Endothelial cell of umbilical vein (primary cell): Measurements from ENCODE around the gene TUBD1. TPM values are rescaled to one million over a fixed set of nuclear protein-coding genes. Genes with fewer than 3 reads are reported as not detected.

Source experiments
- BruUV-seq: library from RNA; stranded (reverse); fragments of 400-500 nt; replicated peaks from 2 replicates; lab custom pipeline; 2021; lab: Mats Ljungman, UMichigan
- CTCF ChIA-PET: fragments of 300-600, 350-600 bp; sonication (Branson Sonifier 250); formaldehyde crosslinking; loops from one replicate; lab custom pipeline; 2021; ENCODE audit warnings: antibody characterized with exemption, inconsistent platforms; lab: Charles Lee
- POLR2A ChIA-PET: fragments of 300-600, 350-600 bp; sonication (Branson Sonifier 250); formaldehyde crosslinking; loops from one replicate; lab custom pipeline; 2021; ENCODE audit warnings: antibody characterized with exemption, inconsistent platforms; lab: Charles Lee
- DNase-seq: peaks from one replicate; pipeline ENCODE4 v3.0.0-alpha.2; 2011; ENCODE audit warnings: low read depth, low spot score
- FAIRE-seq: peaks from 2 replicates; lab custom pipeline; 2011; peaks lifted over from hg19 to GRCh38; lab: Jason Lieb, UNC
- H2AFZ ChIP-seq: 2 replicates; pipeline ENCODE4 v1.6.0; 2012; ENCODE audit warnings: low read depth, low read length, control low read depth, inconsistent platforms
- H3K27ac ChIP-seq: 2 replicates; pipeline ENCODE4 v1.5.1; 2011; ENCODE audit warnings: low read depth, mild to moderate bottlenecking, control low read depth, low read length, moderate library complexity; ENCODE audit not compliant: insufficient read depth
- H3K27me3 ChIP-seq, 2 experiments: 2 replicates each; pipeline versions ENCODE4 v1.6.0 to v1.6.1; 2011; ENCODE audit warnings: low read length in 2 of 2, mixed read lengths in 1 of 2; ENCODE audit not compliant: control insufficient read depth in 2 of 2, insufficient read depth in 2 of 2
- H3K36me3 ChIP-seq, 2 experiments: 2 replicates in 1 of 2; 3 replicates in 1 of 2; pipeline ENCODE4 v1.5.1; 2011; ENCODE audit warnings: low read length in 2 of 2, mild to moderate bottlenecking in 1 of 2, moderate library complexity in 1 of 2; ENCODE audit not compliant: control insufficient read depth in 2 of 2, insufficient read depth in 2 of 2; ENCODE audit errors: extremely low read depth in 1 of 2
- H3K4me1 ChIP-seq: 3 replicates; pipeline ENCODE4 v1.5.1; 2011; ENCODE audit warnings: mild to moderate bottlenecking, low read length; ENCODE audit not compliant: control insufficient read depth, insufficient read depth; ENCODE audit errors: extremely low read depth
- H3K4me2 ChIP-seq: 2 replicates; pipeline ENCODE4 v1.6.1; 2011; ENCODE audit warnings: low read length, control low read depth, mixed read lengths; ENCODE audit not compliant: insufficient read depth
- H3K4me3 ChIP-seq, 3 experiments: fragments of 200-600 bp in 1 of 3; sonication (generic), shearing (Covaris generic) in 1 of 3; replicated peaks in 1 of 3; 2 replicates each; pipeline ENCODE4 v1.5.1; 2011 to 2016; ENCODE audit warnings: control low read depth in 3 of 3, low read length in 3 of 3, mild to moderate bottlenecking in 2 of 3, inconsistent platforms in 1 of 3, low read depth in 1 of 3, moderate library complexity in 1 of 3; ENCODE audit not compliant: insufficient read depth in 1 of 3
- H3K79me2 ChIP-seq: 2 replicates; pipeline ENCODE4 v1.6.0; 2012; ENCODE audit warnings: low read length, inconsistent platforms; ENCODE audit not compliant: control insufficient read depth, insufficient read depth
- H3K9ac ChIP-seq: replicated peaks from 2 replicates; pipeline ENCODE3; 2011; ENCODE audit warnings: low read length, control low read depth; ENCODE audit not compliant: insufficient read depth; ENCODE audit errors: extremely low read depth
- H3K9me1 ChIP-seq: replicated peaks from 3 replicates; pipeline ENCODE4 v1.6.0; 2011; ENCODE audit warnings: mild to moderate bottlenecking, low read length; ENCODE audit not compliant: control insufficient read depth, insufficient read depth; ENCODE audit errors: extremely low read depth
- H3K9me3 ChIP-seq: replicated peaks from 2 replicates; pipeline ENCODE4 v1.5.1; 2012; ENCODE audit warnings: low read length, inconsistent platforms; ENCODE audit not compliant: control insufficient read depth, insufficient read depth
- H4K20me1 ChIP-seq: replicated peaks from 2 replicates; pipeline ENCODE3; 2011; ENCODE audit warnings: mild to moderate bottlenecking, low read length; ENCODE audit not compliant: control insufficient read depth, insufficient read depth; ENCODE audit errors: extremely low read depth
- CTCF ChIP-seq, 2 donors: IDR thresholded peaks; 1 replicate in 1 of 2; 2 replicates in 1 of 2; pipeline ENCODE4 v1.5.1; 2011; ENCODE audit warnings: low read length in 2 of 2, mild to moderate bottlenecking in 2 of 2, moderate library complexity in 2 of 2, control low read depth in 1 of 2, inconsistent platforms in 1 of 2, low read depth in 1 of 2; ENCODE audit not compliant: insufficient read depth in 1 of 2; ENCODE audit errors: extremely low read depth in 1 of 2
- EZH2 ChIP-seq: IDR thresholded peaks from 2 replicates; pipeline ENCODE4 v1.6.1; 2012; ENCODE audit warnings: borderline replicate concordance, low read depth, mild to moderate bottlenecking, moderate library complexity, low read length, inconsistent platforms; ENCODE audit not compliant: severe bottlenecking
- FOS ChIP-seq: IDR thresholded peaks from 2 replicates; pipeline ENCODE4 v1.6.1; 2011; ENCODE audit warnings: mild to moderate bottlenecking, low read length, moderate library complexity, borderline replicate concordance; ENCODE audit not compliant: insufficient read depth
- GATA2 ChIP-seq: IDR thresholded peaks from 2 replicates; pipeline ENCODE4 v1.7.0; 2011; ENCODE audit warnings: low read depth, mild to moderate bottlenecking, moderate library complexity, mixed read lengths, low read length; ENCODE audit not compliant: insufficient read length, insufficient read depth
- JUN ChIP-seq: IDR thresholded peaks from 2 replicates; pipeline ENCODE4 v1.6.1; 2011; ENCODE audit warnings: borderline replicate concordance, low read depth; ENCODE audit not compliant: insufficient read length, insufficient read depth
- MAX ChIP-seq: IDR thresholded peaks from 2 replicates; pipeline ENCODE4 v1.6.1; 2011; ENCODE audit not compliant: insufficient read depth, insufficient read length
- MYC ChIP-seq: IDR thresholded peaks from one replicate; pipeline ENCODE4 v1.6.1; 2011; ENCODE audit warnings: mild to moderate bottlenecking, low read depth, low read length
- POLR2A ChIP-seq: IDR thresholded peaks from 2 replicates; pipeline ENCODE4 v1.6.1; 2012; ENCODE audit warnings: low read depth, mild to moderate bottlenecking, control low read depth, low read length
- POLR2AphosphoS5 ChIP-seq: IDR thresholded peaks from 2 replicates; pipeline ENCODE4 v1.6.1; 2012; ENCODE audit warnings: low read depth, mild to moderate bottlenecking, control low read depth, low read length, moderate library complexity; ENCODE audit not compliant: insufficient read depth
- dilution Hi-C: fragments of 300-500 bp; cut with MboI; formaldehyde crosslinking; loops from one replicate; pipeline ENCODE4 v1.15.0; 2019; ENCODE audit warnings: low sequenced_read_pairs; ENCODE audit not compliant: extremely low pct_ligation_motif_present
- intact Hi-C: fragments of 100-400 bp; cut with micrococcal nuclease; formaldehyde crosslinking; loops from one replicate; pipeline ENCODE4 v1.10.0; 2022
- polyA plus RNA-seq, 4 experiments: library from polyadenylated mRNA; depleted of rRNA in 3 of 4; stranded (reverse) in 3 of 4; unstranded in 1 of 4; fragments of >200 nt; gene quantifications; 2 replicates each; pipeline versions ENCODE4 v1.2.1 to v1.2.3, GENCODE V29; 2011 to 2012; ENCODE audit warnings: missing spikeins in 1 of 4
- total RNA-seq: library from RNA; stranded (reverse); gene quantifications from 2 replicates; pipeline ENCODE4 v1.2.3, GENCODE V29; 2021

Gene TUBD1
- total and polyA plus RNA-seq, 2 donors (not counting 3 experiments of a cell fraction or from before 2014, with no cell fraction given) = 4.9 to 11.3 TPM

DNA sequence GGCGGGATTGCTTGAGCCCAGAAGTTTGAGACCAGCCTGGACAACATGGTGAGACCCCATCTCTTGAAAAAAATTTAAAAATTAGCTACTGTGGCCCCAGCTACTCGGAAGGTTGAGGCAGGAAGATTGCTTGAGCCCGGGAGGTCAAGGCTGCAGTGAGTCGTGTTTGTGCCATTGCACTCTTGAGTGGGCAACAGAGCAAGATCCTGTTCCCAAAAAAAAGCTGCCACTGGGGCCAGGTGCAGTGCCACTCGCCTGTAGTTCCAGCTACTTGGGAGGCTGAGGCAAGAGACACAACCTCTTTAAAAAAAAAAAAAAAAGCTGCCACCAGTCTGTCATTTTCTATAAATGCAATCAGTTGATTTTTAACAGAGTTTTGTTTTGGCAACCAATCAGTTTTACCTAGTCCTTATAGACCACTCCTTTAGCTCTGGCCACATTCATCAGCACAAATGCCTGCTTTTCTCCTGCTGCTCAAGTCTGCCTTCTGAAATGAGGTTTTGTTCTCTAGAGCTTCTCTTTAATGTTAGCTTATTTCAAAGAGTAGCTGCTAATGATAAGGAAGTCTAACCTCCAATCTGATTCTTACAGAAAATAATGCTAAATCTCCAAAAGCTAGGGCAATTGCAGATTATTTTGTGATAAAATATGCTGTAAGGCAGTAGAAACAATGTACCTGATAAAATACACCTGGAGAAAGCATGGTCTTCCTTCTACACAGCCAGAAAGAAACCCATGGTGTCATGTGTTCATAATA is 64.8 kb downstream of the TUBD1 start:
- no peak overlapping the region for H3K4me2 ChIP-seq
- dilution Hi-C loops = no loop called here
- ChIA-PET POLR2A (interaction anchor here (0.6 to 1.4 kb wide), 4 partner anchors 10 to 68 kb away, joined by 3 to 12 read pairs (median 4); no protein-coding TSS in a partner anchor), CTCF (interaction anchor here (0.6 to 4.9 kb wide), 6 partner anchors 8 to 74 kb away, joined by 3 to 31 read pairs (median 4); no protein-coding TSS in a partner anchor)
- BruUV-seq = no TSS peak
- TF ChIP-seq POLR2A (no peak), POLR2AphosphoS5 (no peak), JUN (no peak), EZH2 (no peak), GATA2 (no peak), MAX (no peak), CTCF (IDR thresholded peaks at IDR 0.05; ENCODE audit: extremely low read depth in 1 of 2, insufficient read depth in 1 of 2, low read depth in 1 of 2, low read length in 2 of 2) (no peak), FOS (no peak), MYC (no peak)
- no peaks in the 10 kb centered on the region for H3K27me3 ChIP-seq
- DNase-seq (peak; percentile 31), FAIRE-seq (no peak)
- no peak overlapping the region for H3K4me3 ChIP-seq
- intact Hi-C loops = no loop called here
- peak overlapping the region; percentile 64 for H3K9ac ChIP-seq
- peak overlapping the region; percentile 97 for H3K27ac ChIP-seq
- peaks cover 8% of the 10 kb centered on the region for H3K79me2 ChIP-seq
- no peaks in the 10 kb centered on the region for H3K36me3 ChIP-seq
- H2AFZ ChIP-seq = no peak overlapping the region
- no peaks in the 10 kb centered on the region for H3K9me1 ChIP-seq
- no peaks in the 10 kb centered on the region for H3K9me3 ChIP-seq
- H4K20me1 ChIP-seq = no peaks in the 10 kb centered on the region
- H3K4me1 ChIP-seq = peaks cover 32% of the 10 kb centered on the region
